K562 (cell line): ENCODE measurements around the gene NACC1. TPM values are rescaled to one million over a fixed set of nuclear protein-coding genes. Genes with fewer than 3 reads are reported as not detected.

Experiments used
- BACH1 ChIP-seq: fragments of 200-800 bp; sonication (Bioruptor generic); IDR thresholded peaks from 2 replicates; pipeline ENCODE4 v1.6.1; 2016; ENCODE audit warnings: missing genetic modification characterization, missing compliant biosample characterization
- BRD9 ChIP-seq: fragments of 450-650 bp; IDR thresholded peaks from 2 replicates; pipeline ENCODE4 v1.6.1; 2018; ENCODE audit warnings: low read depth; ENCODE audit not compliant: partially characterized antibody
- FOXK1 ChIP-seq: sonication (generic); formaldehyde crosslinking; IDR thresholded peaks from 2 replicates; pipeline ENCODE4 v1.8.0; 2022; ENCODE audit warnings: missing genetic modification reagents, mild to moderate bottlenecking, borderline replicate concordance
- GTF2B ChIP-seq: IDR thresholded peaks from 2 replicates; pipeline ENCODE4 v1.6.1; 2011; ENCODE audit not compliant: insufficient read length; ENCODE audit errors: extremely low read depth
- GTF2F1 ChIP-seq: IDR thresholded peaks from 2 replicates; pipeline ENCODE4 v1.6.1; 2011; ENCODE audit warnings: low read depth, low read length, improper control_type of control experiment
- ILK ChIP-seq: fragments of 450-650 bp; IDR thresholded peaks from 2 replicates; pipeline ENCODE4 v1.6.1; 2016; ENCODE audit warnings: missing genetic modification characterization, low read depth, mild to moderate bottlenecking, missing compliant biosample characterization, moderate library complexity, borderline replicate concordance
- NONO ChIP-seq, 2 experiments: fragments of 200-400 bp in 1 of 2; fragments of 450-650 bp in 1 of 2; formaldehyde crosslinking in 1 of 2; IDR thresholded peaks; 2 replicates each; pipeline ENCODE4 v1.6.1; 2017; ENCODE audit warnings: low read depth in 2 of 2, mild to moderate bottlenecking in 2 of 2, moderate library complexity in 2 of 2, low read length in 1 of 2
- SAP30 ChIP-seq: fragments of 200-600 bp; sonication (generic); IDR thresholded peaks from 2 replicates; pipeline ENCODE4 v1.6.1; 2012; ENCODE audit warnings: borderline replicate concordance, low read depth, mild to moderate bottlenecking, moderate library complexity, low read length, control low read depth, inconsistent platforms; ENCODE audit not compliant: insufficient read depth, poor library complexity, severe bottlenecking
- SMARCA5 ChIP-seq: fragments of 450-650 bp; IDR thresholded peaks from 2 replicates; pipeline ENCODE4 v1.6.1; 2016
- TARDBP ChIP-seq: fragments of 450-650 bp; IDR thresholded peaks from 2 replicates; pipeline ENCODE4 v1.6.1; 2016
- ZBTB34 ChIP-seq: fragments of 250-450 bp; sonication (Bioruptor Pico); IDR thresholded peaks from 2 replicates; pipeline ENCODE4 v1.8.0; 2021; ENCODE audit warnings: mild to moderate bottlenecking, moderate library complexity
- ZKSCAN1 ChIP-seq: fragments of 150-350 bp; IDR thresholded peaks from 2 replicates; pipeline ENCODE4 v1.6.1; 2016; ENCODE audit warnings: low read depth, low read length
- ZNF224 ChIP-seq: sonication (generic); formaldehyde crosslinking; IDR thresholded peaks from 2 replicates; pipeline ENCODE4 v1.8.0; 2022; ENCODE audit warnings: mild to moderate bottlenecking, missing genetic modification reagents
- ZNF75A ChIP-seq: fragments of 450-650 bp; formaldehyde crosslinking; IDR thresholded peaks from 2 replicates; pipeline ENCODE4 v1.4.0; 2020; ENCODE audit warnings: mild to moderate bottlenecking
- polyA plus RNA-seq, 8 experiments: library from polyadenylated mRNA; depleted of rRNA in 4 of 8; stranded (reverse) in 5 of 8; unstranded in 3 of 8; fragments of >200 nt; fragmentation: Nextera tagmentation in 2 of 8; fragmentation: Illumina TruSeq in 1 of 8; extraction: Ambion mirVana in 2 of 8; extraction: Trizol in 1 of 8; gene quantifications; 2 replicates each; pipeline versions ENCODE4 v1.2.1 to v1.2.3, GENCODE V29; 2011 to 2014; ENCODE audit warnings: inconsistent platforms in 1 of 8, missing spikeins in 1 of 8
- total RNA-seq, 7 experiments: library from RNA; depleted of rRNA in 6 of 7; stranded (reverse); fragments of >200 nt in 6 of 7; fragmentation: Illumina TruSeq in 2 of 7; extraction: Trizol in 2 of 7; gene quantifications; 2 replicates each; pipeline versions ENCODE4 v1.2.1 to v1.2.3, GENCODE V29; 2011 to 2021; ENCODE audit warnings: low replicate concordance in 1 of 7
- TF ChIP-seq, protein P1 (sequence below): fragments of 250-450 bp; sonication (Bioruptor Pico); IDR thresholded peaks from 2 replicates; pipeline ENCODE4 v1.5.0; 2020; ENCODE audit warnings: mild to moderate bottlenecking
- TF ChIP-seq, protein P2 (sequence below): fragments of 450-650 bp; IDR thresholded peaks from 2 replicates; pipeline ENCODE4 v1.6.1; 2018; ENCODE audit not compliant: partially characterized antibody
- TF ChIP-seq, protein P3 (sequence below): IDR thresholded peaks from 3 replicates; pipeline ENCODE4 v1.6.1; 2011; ENCODE audit warnings: borderline replicate concordance, mild to moderate bottlenecking, moderate library complexity; ENCODE audit not compliant: insufficient read length; ENCODE audit errors: extremely low read depth

Gene NACC1
- total and polyA plus RNA-seq, 9 of the 15 experiments (the other 6 are each of a cell fraction or from before 2014, with no cell fraction given): 0.04 to 96.6 (median 25.8) TPM

DNA sequence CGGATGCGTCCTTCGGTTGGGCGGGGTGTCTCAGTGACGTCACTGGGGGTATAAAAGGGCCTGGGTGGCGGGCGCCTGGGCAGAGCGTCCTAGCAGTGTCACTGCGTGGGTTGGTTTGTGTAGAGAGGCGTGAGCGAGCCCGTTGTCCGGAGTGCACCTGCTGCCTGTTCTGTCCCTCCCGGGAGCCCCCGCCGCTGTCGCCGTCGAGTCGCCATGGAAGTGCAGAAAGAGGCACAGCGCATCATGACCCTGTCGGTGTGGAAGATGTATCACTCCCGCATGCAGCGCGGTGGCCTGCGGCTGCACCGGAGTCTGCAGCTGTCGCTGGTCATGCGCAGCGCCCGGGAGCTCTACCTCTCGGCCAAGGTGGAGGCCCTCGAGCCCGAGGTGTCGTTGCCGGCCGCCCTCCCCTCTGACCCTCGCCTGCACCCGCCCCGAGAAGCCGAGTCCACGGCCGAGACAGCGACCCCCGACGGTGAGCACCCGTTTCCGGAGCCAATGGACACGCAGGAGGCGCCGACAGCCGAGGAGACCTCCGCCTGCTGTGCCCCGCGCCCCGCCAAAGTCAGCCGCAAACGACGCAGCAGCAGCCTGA, 35.0 kb downstream of the NACC1 start (continued):
- TF ChIP-seq, protein P1, sequence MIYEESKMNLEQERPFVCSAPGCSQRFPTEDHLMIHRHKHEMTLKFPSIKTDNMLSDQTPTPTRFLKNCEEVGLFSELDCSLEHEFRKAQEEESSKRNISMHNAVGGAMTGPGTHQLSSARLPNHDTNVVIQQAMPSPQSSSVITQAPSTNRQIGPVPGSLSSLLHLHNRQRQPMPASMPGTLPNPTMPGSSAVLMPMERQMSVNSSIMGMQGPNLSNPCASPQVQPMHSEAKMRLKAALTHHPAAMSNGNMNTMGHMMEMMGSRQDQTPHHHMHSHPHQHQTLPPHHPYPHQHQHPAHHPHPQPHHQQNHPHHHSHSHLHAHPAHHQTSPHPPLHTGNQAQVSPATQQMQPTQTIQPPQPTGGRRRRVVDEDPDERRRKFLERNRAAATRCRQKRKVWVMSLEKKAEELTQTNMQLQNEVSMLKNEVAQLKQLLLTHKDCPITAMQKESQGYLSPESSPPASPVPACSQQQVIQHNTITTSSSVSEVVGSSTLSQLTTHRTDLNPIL: no peak
- TF ChIP-seq ZKSCAN1 (peak; percentile 78; the same call in 1 of the 2 replicates), ZNF75A (CRISPR knock-in tag) (no peak), ZNF224 (CRISPR knock-in tag) (0 out of 2 replicates have a peak, but pooled peaks have one; percentile 46), TARDBP (peak; percentile 73; the same call in 1 of the 2 replicates), GTF2F1 (peak; percentile 98), FOXK1 (CRISPR knock-in tag) (peak; percentile 94), BACH1 (tag) (no peak), SMARCA5 (0 out of 2 replicates have a peak, but pooled peaks have one; percentile 50), ZBTB34 (CRISPR knock-in tag) (no peak), SAP30 (peak; percentile 82), NONO (IDR thresholded peaks at IDR 0.05; ENCODE audit: low read depth in 2 of 2, low read length in 1 of 2) (peak in 1 of 2 experiments; percentile 90; a peak in 2 of 4 replicates), BRD9 (no peak), ILK (no peak), GTF2B (peak; percentile 90)
- TF ChIP-seq, protein P2, sequence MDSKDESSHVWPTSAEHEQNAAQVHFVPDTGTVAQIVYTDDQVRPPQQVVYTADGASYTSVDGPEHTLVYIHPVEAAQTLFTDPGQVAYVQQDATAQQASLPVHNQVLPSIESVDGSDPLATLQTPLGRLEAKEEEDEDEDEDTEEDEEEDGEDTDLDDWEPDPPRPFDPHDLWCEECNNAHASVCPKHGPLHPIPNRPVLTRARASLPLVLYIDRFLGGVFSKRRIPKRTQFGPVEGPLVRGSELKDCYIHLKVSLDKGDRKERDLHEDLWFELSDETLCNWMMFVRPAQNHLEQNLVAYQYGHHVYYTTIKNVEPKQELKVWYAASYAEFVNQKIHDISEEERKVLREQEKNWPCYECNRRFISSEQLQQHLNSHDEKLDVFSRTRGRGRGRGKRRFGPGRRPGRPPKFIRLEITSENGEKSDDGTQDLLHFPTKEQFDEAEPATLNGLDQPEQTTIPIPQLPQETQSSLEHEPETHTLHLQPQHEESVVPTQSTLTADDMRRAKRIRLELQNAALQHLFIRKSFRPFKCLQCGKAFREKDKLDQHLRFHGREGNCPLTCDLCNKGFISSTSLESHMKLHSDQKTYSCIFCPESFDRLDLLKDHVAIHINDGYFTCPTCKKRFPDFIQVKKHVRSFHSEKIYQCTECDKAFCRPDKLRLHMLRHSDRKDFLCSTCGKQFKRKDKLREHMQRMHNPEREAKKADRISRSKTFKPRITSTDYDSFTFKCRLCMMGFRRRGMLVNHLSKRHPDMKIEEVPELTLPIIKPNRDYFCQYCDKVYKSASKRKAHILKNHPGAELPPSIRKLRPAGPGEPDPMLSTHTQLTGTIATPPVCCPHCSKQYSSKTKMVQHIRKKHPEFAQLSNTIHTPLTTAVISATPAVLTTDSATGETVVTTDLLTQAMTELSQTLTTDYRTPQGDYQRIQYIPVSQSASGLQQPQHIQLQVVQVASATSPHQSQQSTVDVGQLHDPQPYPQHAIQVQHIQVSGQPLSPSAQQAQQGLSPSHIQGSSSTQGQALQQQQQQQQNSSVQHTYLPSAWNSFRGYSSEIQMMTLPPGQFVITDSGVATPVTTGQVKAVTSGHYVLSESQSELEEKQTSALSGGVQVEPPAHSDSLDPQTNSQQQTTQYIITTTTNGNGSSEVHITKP: peak; percentile 25
- TF ChIP-seq, protein P3, sequence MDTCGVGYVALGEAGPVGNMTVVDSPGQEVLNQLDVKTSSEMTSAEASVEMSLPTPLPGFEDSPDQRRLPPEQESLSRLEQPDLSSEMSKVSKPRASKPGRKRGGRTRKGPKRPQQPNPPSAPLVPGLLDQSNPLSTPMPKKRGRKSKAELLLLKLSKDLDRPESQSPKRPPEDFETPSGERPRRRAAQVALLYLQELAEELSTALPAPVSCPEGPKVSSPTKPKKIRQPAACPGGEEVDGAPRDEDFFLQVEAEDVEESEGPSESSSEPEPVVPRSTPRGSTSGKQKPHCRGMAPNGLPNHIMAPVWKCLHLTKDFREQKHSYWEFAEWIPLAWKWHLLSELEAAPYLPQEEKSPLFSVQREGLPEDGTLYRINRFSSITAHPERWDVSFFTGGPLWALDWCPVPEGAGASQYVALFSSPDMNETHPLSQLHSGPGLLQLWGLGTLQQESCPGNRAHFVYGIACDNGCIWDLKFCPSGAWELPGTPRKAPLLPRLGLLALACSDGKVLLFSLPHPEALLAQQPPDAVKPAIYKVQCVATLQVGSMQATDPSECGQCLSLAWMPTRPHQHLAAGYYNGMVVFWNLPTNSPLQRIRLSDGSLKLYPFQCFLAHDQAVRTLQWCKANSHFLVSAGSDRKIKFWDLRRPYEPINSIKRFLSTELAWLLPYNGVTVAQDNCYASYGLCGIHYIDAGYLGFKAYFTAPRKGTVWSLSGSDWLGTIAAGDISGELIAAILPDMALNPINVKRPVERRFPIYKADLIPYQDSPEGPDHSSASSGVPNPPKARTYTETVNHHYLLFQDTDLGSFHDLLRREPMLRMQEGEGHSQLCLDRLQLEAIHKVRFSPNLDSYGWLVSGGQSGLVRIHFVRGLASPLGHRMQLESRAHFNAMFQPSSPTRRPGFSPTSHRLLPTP: no peak
